Hepatic stellate cell (primary cell): ENCODE results near the gene PLA2G4C.
A peak's percentile ranks its signal among the peaks of the same experiment; 100 is the strongest.

Experiments used
- DNase-seq: peaks from one replicate; pipeline ENCODE4 v3.0.0; 2011; ENCODE audit warnings: low spot score

Gene PLA2G4C

GRCh38 chr19:48110350-48110966 lies at the start of gene PLA2G4C:
PLA2G4C (minus strand) TSS chr19:48110817; CDS start chr19:48106529, 4,288 bp downstream.
- peak; percentile 100 for DNase-seq

GRCh38 chr19:48158210-48158790 lies 47.7 kb upstream of the PLA2G4C start:
- no peak for DNase-seq

GRCh38 chr19:48154003-48154402 lies 43.4 kb upstream of the PLA2G4C start:
- no peak for DNase-seq

GRCh38 chr19:48152551-48152950 lies 41.9 kb upstream of the PLA2G4C start:
- DNase-seq, result peak; percentile 55

- no peak for DNase-seq
Measured at GRCh38 chr19:48149430-48149829, 38.8 kb upstream of the PLA2G4C start.

GRCh38 chr19:48148576-48148975 lies 38.0 kb upstream of the PLA2G4C start:
- DNase-seq, result no peak

GRCh38 chr19:48147597-48148175 lies 37.1 kb upstream of the PLA2G4C start:
- no peak for DNase-seq

- DNase-seq, result no peak
Measured at GRCh38 chr19:48139053-48139452, 28.4 kb upstream of the PLA2G4C start.

- no peak for DNase-seq
Measured at GRCh38 chr19:48137411-48137810, 26.8 kb upstream of the PLA2G4C start.

- DNase-seq, result no peak
Measured at GRCh38 chr19:48136547-48136946, 25.9 kb upstream of the PLA2G4C start.

GRCh38 chr19:48135411-48135810 lies 24.8 kb upstream of the PLA2G4C start:
- DNase-seq, result no peak

GRCh38 chr19:48133094-48133493 lies 22.5 kb upstream of the PLA2G4C start:
- no peak for DNase-seq

- no peak for DNase-seq
Measured at GRCh38 chr19:48127561-48127960, 16.9 kb upstream of the PLA2G4C start.

GRCh38 chr19:48123907-48124651 lies 13.5 kb upstream of the PLA2G4C start:
- DNase-seq, result no peak

- no peak for DNase-seq
Measured at GRCh38 chr19:48122421-48122820, 11.8 kb upstream of the PLA2G4C start.

- DNase-seq, result no peak
Measured at GRCh38 chr19:48121909-48122371, 11.3 kb upstream of the PLA2G4C start.

GRCh38 chr19:48121066-48121465 lies 10.4 kb upstream of the PLA2G4C start:
- DNase-seq, result no peak

GRCh38 chr19:48120505-48120904 lies 9.9 kb upstream of the PLA2G4C start:
- no peak for DNase-seq

GRCh38 chr19:48118131-48118517 lies 7.5 kb upstream of the PLA2G4C start:
- DNase-seq, result no peak

- DNase-seq, result no peak
Measured at GRCh38 chr19:48117515-48118130, 7.0 kb upstream of the PLA2G4C start.

- no peak for DNase-seq
Measured at GRCh38 chr19:48113190-48113917, 2.7 kb upstream of the PLA2G4C start.

GRCh38 chr19:48111280-48111679 lies 663 bp upstream of the PLA2G4C start:
- no peak for DNase-seq
